Measurements from ENCODE around the gene TSEN54.
"Not testable (repeated sequence)": the region's sequence is repeated elsewhere in the genome, so short reads cannot be mapped to it uniquely, and the experiment has no call there.

Gene TSEN54

DNA sequence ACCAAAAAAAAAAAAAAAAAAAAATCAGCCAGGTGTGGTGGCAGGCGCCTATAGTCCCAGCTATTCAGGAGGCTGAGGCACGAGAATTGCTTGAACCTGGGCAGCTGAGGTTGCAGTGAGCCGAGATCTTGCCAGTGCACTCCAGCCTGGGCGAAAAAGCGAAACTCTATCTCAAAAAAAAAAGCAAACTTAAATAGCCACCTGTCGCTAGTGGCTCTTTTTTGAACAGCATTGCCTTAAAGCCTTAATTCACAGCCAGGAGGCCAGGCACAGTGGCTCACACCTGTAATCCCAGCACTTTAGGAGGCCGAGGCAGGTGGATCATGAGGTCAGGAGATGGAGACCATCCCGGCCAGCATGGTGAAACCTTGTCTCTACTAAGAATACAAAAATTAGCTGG is 4.1 kb downstream of the TSEN54 start:
- DNase-seq = not testable (repeated sequence)

GRCh38 chr17:75521290-75521689 is 5.0 kb downstream of the TSEN54 start:
- DNase-seq = no peak

DNA sequence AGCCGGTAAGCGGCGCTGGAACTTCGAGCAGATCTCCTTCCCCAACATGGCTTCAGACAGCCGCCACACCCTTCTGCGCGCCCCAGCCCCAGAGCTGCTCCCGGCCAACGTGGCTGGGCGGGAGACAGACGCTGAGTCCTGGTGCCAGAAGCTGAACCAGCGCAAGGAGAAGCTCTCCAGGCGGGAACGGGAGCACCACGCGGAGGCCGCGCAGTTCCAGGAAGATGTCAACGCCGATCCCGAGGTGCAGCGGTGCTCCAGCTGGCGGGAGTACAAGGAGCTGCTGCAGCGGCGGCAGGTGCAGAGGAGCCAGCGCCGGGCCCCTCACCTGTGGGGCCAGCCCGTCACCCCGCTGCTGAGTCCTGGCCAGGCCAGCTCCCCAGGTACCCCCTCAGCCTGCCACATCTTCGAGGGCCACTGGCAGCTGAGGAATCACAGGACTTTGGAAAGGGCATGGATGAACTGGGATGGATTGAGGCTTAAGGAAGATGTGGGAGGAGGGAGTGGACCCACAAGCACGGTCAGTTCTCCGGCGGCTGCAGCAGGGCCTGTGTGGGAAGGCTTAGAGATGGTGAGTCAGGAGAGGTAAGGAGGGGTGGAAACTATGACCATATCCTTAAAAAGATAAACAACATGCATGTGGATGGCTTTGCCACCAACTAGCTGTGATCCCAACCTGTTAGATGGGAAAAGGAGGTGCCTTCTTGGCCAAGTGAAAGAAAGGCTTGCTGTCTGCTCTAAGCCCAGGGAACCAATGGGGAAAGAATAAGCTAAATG is 5.8 kb downstream of the TSEN54 start:
- no peak for DNase-seq

DNA sequence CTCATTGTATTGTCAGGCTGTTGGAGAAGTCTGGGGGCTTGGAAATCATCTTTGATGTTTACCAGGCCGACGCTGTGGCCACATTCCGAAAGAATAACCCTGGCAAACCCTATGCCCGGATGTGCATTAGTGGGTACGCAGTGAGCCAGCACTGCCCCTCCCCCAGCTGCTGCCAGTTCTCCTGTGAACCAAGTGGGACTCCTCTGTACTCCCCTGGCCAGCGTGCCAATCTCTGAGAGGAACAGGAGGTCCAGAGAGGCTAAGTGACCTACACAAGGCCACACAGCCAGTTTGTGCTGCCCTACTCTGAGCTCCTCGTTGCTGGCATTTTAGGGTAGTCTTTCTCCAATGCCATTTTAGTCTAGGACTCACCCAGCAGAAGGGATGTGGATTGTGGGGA is 7.3 kb downstream of the TSEN54 start:
- no peak for DNase-seq

DNA sequence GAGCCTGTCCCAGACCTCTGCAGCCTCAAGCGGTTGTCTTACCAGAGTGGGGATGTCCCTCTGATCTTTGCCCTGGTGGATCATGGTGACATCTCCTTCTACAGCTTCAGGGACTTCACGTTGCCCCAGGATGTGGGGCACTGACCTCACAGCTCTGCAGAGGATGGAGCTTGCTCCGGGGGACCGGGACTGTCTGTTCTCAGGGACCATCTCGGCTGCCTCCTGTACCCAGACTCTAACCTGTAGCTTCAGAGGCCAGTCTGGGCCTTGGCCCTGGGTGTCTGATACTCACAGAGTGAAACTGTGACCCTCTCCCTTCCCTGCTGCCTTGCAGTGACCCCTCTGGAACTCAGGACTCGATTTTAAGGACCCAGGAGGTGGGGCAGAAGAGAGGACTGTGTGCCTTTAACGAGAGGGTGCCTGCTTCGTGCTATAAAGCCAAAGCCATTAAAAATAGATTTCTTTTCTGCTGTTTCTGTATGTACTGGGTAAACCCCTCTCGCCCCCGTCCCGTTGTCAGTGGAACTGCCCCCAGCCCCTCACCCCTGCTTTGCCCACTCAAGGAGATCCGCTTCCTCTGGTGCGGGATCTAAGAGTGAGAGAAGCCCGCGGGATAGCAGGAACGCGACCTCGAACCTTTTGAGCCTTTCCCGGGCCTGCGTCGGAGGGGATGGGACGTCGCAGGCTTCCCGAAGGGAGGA is 8.1 kb downstream of the TSEN54 start:
- DNase-seq = no peak

DNA sequence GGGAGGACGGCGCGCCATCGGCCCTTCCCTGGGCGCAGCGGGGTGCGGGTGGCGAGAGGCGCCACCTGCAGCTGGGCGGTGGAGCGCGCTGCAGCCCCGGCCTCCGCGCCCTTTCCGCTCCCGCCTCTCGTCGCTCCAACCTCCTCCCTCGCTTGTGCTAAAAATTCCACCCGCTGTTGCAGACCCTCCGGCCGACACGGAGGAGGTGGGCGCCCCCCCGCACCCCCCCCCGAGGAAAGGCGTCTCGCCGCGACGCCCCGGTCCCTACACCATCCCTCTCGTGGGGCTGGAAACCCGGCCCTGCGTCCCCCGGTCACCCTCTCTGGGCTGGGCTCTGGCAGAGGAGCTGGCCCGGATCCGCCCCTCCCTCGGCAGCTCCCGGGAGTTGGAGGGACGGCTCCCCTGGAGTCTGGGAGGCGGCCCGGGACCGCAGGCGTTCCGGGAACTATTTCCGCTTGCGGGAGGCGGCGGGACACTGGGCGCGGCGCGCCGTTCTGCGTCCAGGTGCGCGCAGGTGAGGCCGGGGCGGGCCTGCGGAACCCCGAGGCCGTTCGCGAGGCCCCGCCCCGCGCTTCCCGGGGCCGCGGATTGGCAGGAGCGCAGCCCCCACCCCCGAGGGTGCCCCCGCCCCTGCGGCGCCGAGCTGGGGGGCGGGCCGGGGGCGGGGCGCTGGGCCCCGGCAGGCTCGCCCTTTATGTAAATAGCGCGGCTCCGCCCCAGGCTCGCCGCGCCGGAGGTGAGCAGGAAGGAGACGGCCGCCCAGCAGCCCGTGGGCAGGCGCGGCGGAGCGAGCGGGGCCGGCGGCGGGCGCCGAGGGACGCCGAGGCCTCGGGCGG is 8.9 kb downstream of the TSEN54 start, which contains the start of gene LLGL2:
Gene LLGL2, plus strand, starts transcription at position 728 of the 836 bp plus-strand sequence. CDS start 17,730 bp downstream, outside the sequence.
- DNase-seq = peak; percentile 49

DNA sequence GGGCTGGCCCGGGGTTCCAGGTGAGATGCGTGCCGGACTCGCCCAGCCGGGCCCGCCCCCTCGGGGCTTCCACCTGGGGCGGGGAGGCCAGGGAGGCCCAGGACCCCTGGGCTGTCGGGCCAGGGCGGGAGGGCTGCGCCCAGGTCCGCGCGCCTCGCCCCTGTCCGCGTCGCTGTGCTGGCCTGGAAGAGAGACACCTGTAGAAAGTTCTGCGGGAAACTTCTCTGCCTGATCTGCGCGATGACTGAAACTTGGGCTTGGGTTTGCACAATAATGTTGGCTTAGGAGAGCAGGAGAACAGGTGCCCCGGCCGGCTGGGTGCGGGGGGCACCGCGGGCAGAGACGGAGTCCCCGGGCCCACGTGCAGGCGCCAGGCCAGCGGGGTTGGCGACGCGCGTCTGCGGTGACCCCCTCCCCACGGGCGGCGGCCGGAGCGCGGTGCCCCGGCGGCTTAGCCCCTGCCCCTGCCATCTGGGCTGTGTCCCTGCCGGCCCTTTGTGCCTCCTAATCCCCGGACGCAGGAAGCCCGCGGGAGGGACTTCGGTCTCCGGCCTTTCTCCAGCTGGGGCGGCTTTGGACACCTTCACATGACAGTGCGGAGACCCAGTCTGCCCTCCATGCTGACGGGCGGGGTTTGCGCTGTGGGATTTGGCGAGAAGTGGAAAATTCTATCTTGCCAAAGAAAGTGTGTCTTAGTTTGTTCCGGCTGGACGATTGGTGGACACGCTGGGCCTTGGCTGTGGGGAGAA is 9.7 kb downstream of the TSEN54 start:
- DNase-seq = no peak

DNA sequence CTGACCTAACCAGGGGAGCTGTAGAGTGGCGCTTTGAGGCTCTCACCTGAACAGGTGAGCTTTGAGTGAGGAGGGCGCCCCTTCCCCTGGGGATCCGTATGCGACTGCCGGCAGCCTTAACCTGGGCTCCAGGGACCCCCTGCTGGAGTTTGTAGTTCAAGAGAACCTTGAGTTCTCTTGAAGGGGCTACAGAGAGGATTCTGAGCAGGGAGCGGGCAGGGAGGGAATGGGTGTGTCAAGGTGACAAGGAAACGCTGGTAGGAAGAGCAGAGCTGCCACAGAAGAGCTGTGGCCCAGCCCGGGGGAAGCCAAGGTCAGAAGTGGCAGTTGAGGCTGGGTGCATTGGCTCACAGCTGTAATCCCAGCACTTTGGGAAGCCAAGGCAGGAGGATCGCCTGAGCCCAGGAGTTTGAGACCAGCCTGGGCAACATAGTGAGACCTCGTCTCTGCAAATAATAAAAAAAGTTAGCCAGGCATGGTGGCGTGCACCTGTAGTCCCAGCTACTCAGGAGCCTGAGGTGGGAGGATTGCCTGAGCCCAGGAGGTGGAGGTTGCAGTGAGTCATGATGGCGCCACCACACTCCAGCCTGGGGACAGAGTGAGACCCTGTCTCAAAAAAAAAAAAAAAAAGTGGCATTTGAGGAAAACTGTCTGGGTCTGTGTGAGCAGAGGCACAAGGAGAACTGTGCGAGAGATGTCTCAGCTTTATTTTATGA is 10.4 kb downstream of the TSEN54 start:
- DNase-seq = no peak

GRCh38 chr17:75530837-75531720 is 14.8 kb downstream of the TSEN54 start:
- DNase-seq = no peak

GRCh38 chr17:75531721-75532072 is 15.4 kb downstream of the TSEN54 start:
- no peak for DNase-seq

GRCh38 chr17:75535119-75535537 is 18.8 kb downstream of the TSEN54 start:
- DNase-seq = no peak

DNA sequence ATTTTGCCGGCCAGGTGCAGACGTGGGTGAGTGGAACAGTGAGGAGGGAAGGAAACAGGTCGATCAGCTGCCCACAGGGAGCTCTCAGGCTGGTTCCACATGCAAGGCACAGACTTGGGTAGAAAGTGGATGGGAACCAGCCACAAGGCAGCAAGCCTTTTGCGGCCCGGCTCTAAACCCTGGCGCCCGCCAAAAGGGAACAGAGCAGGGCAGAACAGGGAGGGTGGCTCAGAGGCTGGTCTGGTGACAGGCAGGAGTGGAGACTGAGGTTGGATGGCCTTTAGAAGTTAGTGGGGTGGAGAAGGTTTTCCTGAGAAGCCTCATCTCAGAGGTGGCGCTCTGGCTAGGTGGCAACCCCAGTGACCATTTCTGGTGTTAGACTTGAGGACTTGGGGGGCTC is 19.5 kb downstream of the TSEN54 start:
- no peak for DNase-seq

DNA sequence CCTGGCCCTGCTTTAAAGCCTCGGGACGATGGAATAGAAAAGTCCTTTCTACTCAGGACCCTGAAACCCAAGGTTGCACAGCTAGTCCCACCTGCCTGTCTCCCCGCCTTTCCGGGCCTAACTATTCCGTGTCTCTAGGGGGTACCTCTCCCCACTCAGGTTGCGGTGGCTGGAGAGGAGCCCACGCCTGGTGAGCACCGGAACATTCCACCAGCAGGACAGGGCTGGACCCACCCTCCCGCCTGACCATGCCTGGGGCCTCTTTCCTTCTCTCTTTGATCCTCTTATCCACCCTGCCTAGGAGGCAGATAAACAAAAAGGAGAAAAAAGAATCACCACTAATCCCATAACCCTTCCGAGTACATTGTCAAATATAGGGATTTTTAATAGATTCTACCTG is 20.0 kb downstream of the TSEN54 start:
- DNase-seq = no peak

GRCh38 chr17:75539967-75540729 is 23.8 kb downstream of the TSEN54 start:
- no peak for DNase-seq

DNA sequence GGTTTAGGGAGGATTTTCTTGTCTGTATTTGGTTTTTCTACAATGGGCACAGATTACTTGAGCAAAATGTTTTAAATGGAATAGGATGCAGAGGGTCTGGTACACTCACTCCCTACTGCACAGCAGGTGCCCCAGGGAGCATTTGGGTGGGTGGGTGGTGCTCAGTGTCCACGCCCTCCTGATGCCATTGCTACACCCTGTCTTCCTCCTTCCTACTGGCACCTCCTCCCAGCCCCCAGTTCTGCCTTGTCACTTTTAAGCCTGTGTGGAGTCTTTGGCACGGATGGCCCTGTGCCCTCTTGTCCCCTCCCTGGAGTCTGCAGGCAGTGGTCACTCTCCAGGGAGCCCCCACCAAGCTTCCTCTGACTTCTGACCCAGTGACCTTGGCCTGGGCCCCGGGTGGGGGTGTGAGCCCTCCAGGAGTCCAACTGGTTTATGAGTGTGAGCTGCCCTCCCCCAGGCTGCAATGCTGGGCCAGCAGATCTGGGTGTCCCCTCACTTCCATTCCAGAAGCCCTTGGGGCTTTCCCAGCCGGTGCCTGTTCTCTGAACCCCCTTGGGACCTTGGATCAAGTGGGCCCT is 24.7 kb downstream of the TSEN54 start:
- DNase-seq = no peak

DNA sequence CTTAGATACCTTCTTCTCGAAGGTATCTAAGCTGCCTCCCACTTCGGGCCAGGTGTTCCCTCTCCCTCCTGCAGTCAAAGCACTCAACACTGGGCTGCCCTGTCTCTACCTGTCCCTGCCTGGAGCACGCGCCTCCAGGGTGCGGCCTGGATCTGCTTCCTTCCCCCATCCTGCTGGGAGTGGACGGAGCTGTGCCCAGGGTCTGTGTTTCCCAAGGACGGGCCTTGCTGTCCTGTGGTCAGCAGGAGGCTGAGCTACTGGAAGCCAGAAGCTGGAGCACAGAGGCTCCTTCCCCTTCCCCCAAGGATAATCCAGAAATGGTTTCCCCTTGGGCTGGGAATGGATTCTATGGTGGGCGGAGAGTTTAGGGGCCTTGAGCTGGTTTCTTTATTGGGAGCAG is 25.9 kb downstream of the TSEN54 start:
- DNase-seq = no peak

- no peak for DNase-seq
Measured at GRCh38 chr17:75542728-75543336, 26.5 kb downstream of the TSEN54 start.

- DNase-seq = no peak
Measured at GRCh38 chr17:75544250-75544649, 27.9 kb downstream of the TSEN54 start.

GRCh38 chr17:75546181-75546580 is 29.9 kb downstream of the TSEN54 start:
- DNase-seq = no peak

Data from fibroblast of skin of right biceps (primary cell).